Measurements from ENCODE around the gene FRAS1.

FRAS1 gene

DNA sequence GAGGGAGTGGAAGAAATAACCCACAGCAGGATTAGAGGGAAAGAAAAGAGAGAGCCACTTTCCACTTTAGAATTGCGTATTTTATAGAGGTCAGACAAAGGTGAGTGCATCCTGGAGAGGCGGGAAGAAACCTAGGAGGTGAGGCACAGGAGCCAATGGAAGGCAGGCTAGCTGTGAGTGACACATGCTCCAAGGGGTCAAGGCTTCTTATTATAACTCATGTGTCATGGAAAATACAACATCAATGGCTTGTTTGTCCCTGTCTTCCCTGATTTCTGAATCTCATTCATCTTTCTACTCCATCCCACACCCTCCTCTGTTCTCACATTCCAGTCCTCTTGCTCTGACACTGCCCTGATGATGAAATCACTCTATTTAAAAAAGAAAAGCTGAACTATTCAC lies 508.8 kb downstream of the FRAS1 start:
- TF ChIP-seq SPI1 (IDR thresholded peaks at IDR 0.05; ENCODE audit: low read depth, low read length) (no peak), POU2F2 (IDR thresholded peaks at IDR 0.05; ENCODE audit: low read depth, low read length) (no peak), PAX5 (IDR thresholded peaks at IDR 0.05; ENCODE audit: insufficient read depth, low read length, severe bottlenecking) (no peak), TAF1 (IDR thresholded peaks at IDR 0.05; ENCODE audit: low read depth, low read length) (no peak), POLR2AphosphoS5 (IDR thresholded peaks at IDR 0.05; ENCODE audit: low read depth, low read length) (no peak), POLR2A (IDR thresholded peaks at IDR 0.05; ENCODE audit: low read depth, low read length) (no peak)
- FAIRE-seq: no peak
- no peak for DNase-seq (ENCODE audit: insufficient read length, low spot score)

DNA sequence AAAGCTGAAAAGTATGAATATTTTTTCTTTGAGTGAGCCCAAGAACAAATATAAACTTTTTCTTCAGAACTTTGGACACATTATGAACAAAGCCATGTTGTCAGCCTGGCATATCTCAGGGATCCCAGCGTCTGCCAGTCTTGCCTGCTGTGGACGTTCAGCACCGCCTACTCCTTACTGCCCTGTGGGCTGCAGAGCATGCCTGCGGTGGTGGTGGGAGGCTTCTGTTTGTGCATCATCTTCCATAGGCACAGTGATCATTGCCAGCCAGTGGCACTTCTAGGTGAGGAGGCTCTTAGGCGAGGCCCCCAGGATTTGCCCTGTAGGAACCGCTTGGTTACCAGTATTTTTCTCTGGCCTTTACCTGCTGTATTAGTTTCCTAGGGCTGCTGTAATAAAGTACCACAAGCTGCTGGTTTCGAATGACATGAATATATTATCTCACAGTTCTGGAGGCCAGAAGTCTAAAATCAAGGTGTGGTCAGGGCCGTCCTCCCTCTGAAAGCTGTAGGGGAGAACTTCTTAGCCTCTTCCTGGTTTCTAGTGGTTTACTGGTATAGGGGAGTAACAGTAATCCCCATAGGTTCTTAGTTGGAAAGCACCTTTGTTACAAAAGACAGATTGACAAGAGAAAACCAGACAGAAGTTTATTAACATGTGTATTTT lies 509.8 kb downstream of the FRAS1 start:
- no peak for DNase-seq (ENCODE audit: insufficient read length, low spot score)
- FAIRE-seq: no peak
- no peak for TF ChIP-seq SPI1 (IDR thresholded peaks at IDR 0.05; ENCODE audit: low read depth, low read length)
- TF ChIP-seq POLR2AphosphoS5 (IDR thresholded peaks at IDR 0.05; ENCODE audit: low read depth, low read length): no peak
- no peak for TF ChIP-seq POU2F2 (IDR thresholded peaks at IDR 0.05; ENCODE audit: low read depth, low read length)
- no peak for TF ChIP-seq POLR2A (IDR thresholded peaks at IDR 0.05; ENCODE audit: low read depth, low read length)
- no peak for TF ChIP-seq TAF1 (IDR thresholded peaks at IDR 0.05; ENCODE audit: low read depth, low read length)
- no peak for TF ChIP-seq PAX5 (IDR thresholded peaks at IDR 0.05; ENCODE audit: insufficient read depth, low read length, severe bottlenecking)

DNA sequence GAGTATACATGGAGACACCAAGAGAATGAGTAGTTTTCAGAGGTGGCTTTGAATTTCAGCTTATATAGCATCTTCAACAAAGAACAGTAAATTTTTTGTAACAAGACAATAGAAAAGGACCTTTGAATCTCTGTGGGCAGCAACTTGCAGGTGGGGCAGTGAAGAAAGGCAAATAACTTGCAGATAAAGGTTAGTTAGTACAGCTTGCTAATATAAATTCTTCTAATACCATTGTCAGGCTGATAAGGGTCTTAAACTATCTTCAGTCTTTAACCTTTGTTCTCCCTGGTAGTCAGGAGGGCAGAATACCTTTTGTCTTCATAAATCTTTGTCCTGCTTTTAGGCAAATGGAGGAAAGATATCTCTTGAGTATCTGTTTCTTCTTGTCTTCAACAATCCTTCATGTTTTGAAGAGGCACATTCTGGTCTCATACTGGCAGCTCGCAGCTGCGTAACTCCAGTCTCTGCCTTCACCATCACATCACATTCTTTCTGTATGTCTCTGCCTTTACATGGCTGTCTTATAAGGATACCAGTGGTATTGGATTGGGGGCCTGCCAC lies 510.5 kb downstream of the FRAS1 start:
- no peak for DNase-seq (ENCODE audit: insufficient read length, low spot score)
- no peak for FAIRE-seq
- TF ChIP-seq POLR2A (IDR thresholded peaks at IDR 0.05; ENCODE audit: low read depth, low read length) (no peak), PAX5 (IDR thresholded peaks at IDR 0.05; ENCODE audit: insufficient read depth, low read length, severe bottlenecking) (no peak), POU2F2 (IDR thresholded peaks at IDR 0.05; ENCODE audit: low read depth, low read length) (no peak), POLR2AphosphoS5 (IDR thresholded peaks at IDR 0.05; ENCODE audit: low read depth, low read length) (no peak), SPI1 (IDR thresholded peaks at IDR 0.05; ENCODE audit: low read depth, low read length) (no peak), TAF1 (IDR thresholded peaks at IDR 0.05; ENCODE audit: low read depth, low read length) (no peak)

DNA sequence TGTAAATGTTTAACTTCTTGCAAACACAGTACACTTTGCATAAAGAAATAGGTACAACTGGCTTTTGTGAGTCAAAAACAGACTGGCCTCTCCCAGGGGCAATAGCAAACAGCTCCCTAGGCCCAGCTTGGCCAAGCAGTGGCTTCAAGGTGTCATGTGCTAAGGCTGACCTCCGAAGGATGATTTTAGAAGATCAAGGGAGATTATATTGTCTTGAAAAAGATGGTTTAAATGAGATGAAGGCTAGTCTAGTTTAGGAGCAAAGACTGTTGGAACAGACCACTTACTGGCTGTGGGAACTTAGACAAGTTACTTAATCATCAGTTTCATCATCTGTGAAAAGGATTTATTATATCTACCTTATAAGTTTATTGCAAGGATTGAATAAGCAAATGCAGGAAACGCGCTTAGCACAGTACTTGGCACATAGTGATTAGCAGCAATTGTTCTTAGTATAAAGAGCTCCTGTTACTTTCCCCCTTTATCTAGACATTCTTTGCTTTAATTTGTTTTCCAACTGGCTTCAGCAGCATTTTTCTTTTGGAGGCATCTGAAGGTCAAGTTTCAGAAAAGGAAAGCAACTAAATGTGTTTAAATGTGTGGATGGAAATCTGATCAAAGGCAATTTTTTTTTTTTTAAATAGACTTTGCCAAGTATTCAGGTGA lies 511.6 kb downstream of the FRAS1 start:
- TF ChIP-seq TAF1 (IDR thresholded peaks at IDR 0.05; ENCODE audit: low read depth, low read length): no peak
- no peak for TF ChIP-seq POU2F2 (IDR thresholded peaks at IDR 0.05; ENCODE audit: low read depth, low read length)
- no peak for TF ChIP-seq POLR2A (IDR thresholded peaks at IDR 0.05; ENCODE audit: low read depth, low read length)
- TF ChIP-seq PAX5 (IDR thresholded peaks at IDR 0.05; ENCODE audit: insufficient read depth, low read length, severe bottlenecking): no peak
- TF ChIP-seq SPI1 (IDR thresholded peaks at IDR 0.05; ENCODE audit: low read depth, low read length): no peak
- no peak for TF ChIP-seq POLR2AphosphoS5 (IDR thresholded peaks at IDR 0.05; ENCODE audit: low read depth, low read length)
- no peak for FAIRE-seq
- DNase-seq (ENCODE audit: insufficient read length, low spot score): no peak

DNA sequence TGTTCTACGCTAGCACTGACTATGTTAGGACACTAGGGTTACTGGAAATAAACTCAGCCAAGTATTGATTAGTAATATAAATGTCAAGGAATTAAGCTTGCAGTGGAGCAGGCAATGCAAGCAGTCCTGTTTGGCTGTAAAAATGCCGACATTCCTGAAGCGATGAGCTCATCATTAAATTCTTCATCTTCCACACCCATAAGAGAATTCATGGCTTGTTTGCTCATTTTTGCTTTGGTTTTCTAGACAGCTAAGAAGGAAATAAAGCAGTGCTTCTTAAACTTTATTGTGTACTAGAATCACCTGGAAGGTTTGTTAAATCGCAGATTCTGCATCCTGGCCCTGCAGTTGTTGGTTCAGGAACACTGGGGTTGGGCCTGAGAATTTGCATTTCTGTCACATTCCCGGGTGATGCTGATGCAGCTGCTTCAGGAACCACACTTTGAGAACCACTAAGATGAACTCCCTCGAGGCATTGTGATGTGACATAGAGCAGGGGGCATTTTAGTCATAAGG lies 512.2 kb downstream of the FRAS1 start:
- no peak for TF ChIP-seq TAF1 (IDR thresholded peaks at IDR 0.05; ENCODE audit: low read depth, low read length)
- no peak for TF ChIP-seq PAX5 (IDR thresholded peaks at IDR 0.05; ENCODE audit: insufficient read depth, low read length, severe bottlenecking)
- TF ChIP-seq POLR2AphosphoS5 (IDR thresholded peaks at IDR 0.05; ENCODE audit: low read depth, low read length): no peak
- TF ChIP-seq POU2F2 (IDR thresholded peaks at IDR 0.05; ENCODE audit: low read depth, low read length): no peak
- no peak for TF ChIP-seq SPI1 (IDR thresholded peaks at IDR 0.05; ENCODE audit: low read depth, low read length)
- TF ChIP-seq POLR2A (IDR thresholded peaks at IDR 0.05; ENCODE audit: low read depth, low read length): no peak
- no peak for DNase-seq (ENCODE audit: insufficient read length, low spot score)
- no peak for FAIRE-seq

DNA sequence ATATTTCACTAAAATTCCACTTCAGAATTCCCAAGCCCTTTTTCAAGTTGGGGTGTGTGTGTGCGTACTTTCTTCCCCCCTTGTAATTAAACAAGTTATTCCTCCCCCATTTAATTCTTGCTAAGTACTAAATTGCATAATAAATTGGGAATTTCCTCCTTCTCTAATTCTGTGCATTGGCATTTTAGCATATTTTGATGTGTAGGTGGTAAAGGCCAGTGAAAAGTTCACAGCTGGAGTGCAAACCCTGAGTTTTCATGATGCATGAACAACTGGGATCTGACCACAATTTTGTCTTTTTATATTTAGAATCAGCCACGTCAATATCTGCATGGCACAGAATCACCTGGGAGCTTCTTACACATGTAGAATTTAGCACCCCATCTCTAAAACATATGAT lies 513.0 kb downstream of the FRAS1 start:
- DNase-seq (ENCODE audit: insufficient read length, low spot score) (no peak), FAIRE-seq (no peak)
- TF ChIP-seq TAF1 (IDR thresholded peaks at IDR 0.05; ENCODE audit: low read depth, low read length) (no peak), SPI1 (IDR thresholded peaks at IDR 0.05; ENCODE audit: low read depth, low read length) (no peak), POLR2A (IDR thresholded peaks at IDR 0.05; ENCODE audit: low read depth, low read length) (no peak), PAX5 (IDR thresholded peaks at IDR 0.05; ENCODE audit: insufficient read depth, low read length, severe bottlenecking) (no peak), POU2F2 (IDR thresholded peaks at IDR 0.05; ENCODE audit: low read depth, low read length) (no peak), POLR2AphosphoS5 (IDR thresholded peaks at IDR 0.05; ENCODE audit: low read depth, low read length) (no peak)

DNA sequence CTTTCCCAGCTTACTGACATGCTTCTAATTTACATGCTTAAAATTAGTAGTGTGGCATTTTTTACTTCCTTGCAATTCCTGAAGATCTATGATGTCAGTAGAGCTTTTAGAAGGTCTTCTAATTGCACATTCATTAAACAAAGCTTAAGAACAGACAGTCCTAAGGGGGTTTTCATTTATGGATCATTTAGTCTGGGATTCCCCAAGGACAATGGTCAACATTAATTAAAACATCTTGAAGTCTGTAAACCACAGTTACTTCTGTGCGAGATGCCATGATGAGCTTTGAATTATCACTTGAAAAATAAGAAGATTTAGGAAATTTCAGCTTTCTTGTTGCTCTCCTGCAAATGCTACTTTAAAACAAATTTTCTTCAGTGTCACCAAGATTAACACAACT lies 514.7 kb downstream of the FRAS1 start:
- TF ChIP-seq POU2F2 (IDR thresholded peaks at IDR 0.05; ENCODE audit: low read depth, low read length) (no peak), TAF1 (IDR thresholded peaks at IDR 0.05; ENCODE audit: low read depth, low read length) (no peak), POLR2A (IDR thresholded peaks at IDR 0.05; ENCODE audit: low read depth, low read length) (no peak), SPI1 (IDR thresholded peaks at IDR 0.05; ENCODE audit: low read depth, low read length) (no peak), PAX5 (IDR thresholded peaks at IDR 0.05; ENCODE audit: insufficient read depth, low read length, severe bottlenecking) (no peak), POLR2AphosphoS5 (IDR thresholded peaks at IDR 0.05; ENCODE audit: low read depth, low read length) (no peak)
- FAIRE-seq: no peak

DNA sequence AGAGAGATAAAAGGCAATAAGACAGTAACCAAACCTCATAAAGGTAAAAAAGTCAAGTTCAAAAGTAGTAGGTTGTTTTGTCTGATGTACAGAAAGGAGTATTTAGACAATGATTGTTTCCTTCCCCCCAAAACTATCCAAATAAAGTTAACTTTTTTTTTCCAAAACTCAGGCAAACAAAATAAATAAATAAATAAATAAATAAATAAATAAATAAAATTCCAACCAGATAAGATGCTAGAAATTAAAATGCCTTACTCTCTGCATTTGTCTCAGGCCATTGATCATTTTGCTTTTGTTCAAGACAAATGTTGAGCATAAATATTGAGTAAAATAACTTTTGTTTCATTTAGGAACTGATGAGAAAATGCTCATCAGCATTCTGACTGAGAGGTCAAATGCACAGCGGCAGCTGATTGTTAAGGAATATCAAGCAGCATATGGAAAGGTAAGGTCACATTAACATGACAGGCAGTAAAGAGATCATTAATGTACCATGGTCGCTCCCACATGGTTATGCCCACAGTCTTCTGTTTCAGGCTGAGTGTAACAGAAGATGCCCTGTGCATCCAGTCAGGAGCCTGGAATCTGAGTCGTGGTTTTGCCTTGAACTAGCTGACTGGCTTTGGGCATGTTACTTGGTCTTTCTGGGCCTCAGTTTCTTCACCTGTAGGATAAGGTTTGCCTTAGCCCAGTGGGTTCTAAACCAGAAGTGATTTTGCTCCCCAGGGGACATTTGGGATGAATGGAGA lies 521.7 kb downstream of the FRAS1 start:
- FAIRE-seq (no peak), DNase-seq (ENCODE audit: insufficient read length, low spot score) (no peak)
- TF ChIP-seq SPI1 (IDR thresholded peaks at IDR 0.05; ENCODE audit: low read depth, low read length) (no peak), TAF1 (IDR thresholded peaks at IDR 0.05; ENCODE audit: low read depth, low read length) (no peak), POLR2A (IDR thresholded peaks at IDR 0.05; ENCODE audit: low read depth, low read length) (no peak), POLR2AphosphoS5 (IDR thresholded peaks at IDR 0.05; ENCODE audit: low read depth, low read length) (no peak), PAX5 (IDR thresholded peaks at IDR 0.05; ENCODE audit: insufficient read depth, low read length, severe bottlenecking) (no peak), POU2F2 (IDR thresholded peaks at IDR 0.05; ENCODE audit: low read depth, low read length) (no peak)

More for the DNA sequence above, 514.7 kb downstream of the FRAS1 start:
- no peak for DNase-seq (ENCODE audit: insufficient read length, low spot score)

Data from GM12891 (cell line).